ENCODE results near the gene METTL18. TPM values are rescaled to one million over a fixed set of nuclear protein-coding genes. Genes with fewer than 3 reads are reported as not detected.
A peak's percentile ranks its signal among the peaks of the same experiment; 100 is the strongest.
"Not testable (repeated sequence)": the region's sequence is repeated elsewhere in the genome, so short reads cannot be mapped to it uniquely, and the experiment has no call there.

Gene METTL18
- total RNA-seq, 2 experiments from 2014 or later = 10.6 to 11.1 TPM

- intact Hi-C loops (cut with micrococcal nuclease); CTCF ChIA-PET; H3K27ac Mint-ChIP-seq; H3K9me3 Mint-ChIP-seq; H3K4me3 Mint-ChIP-seq; H3K27me3 Mint-ChIP-seq (ENCODE audit: low read depth); DNase-seq; H3K4me1 Mint-ChIP-seq (ENCODE audit: low read depth): not testable (repeated sequence)
- peaks cover 34% of the 10 kb centered on the region for H3K36me3 Mint-ChIP-seq (ENCODE audit: low read depth)
Observed at GRCh38 chr1:169811418-169812035, 16.8 kb upstream of the METTL18 start.

- Mint-ChIP-seq H3K4me1 (ENCODE audit: low read depth) (no peaks in the 10 kb centered on the region), H3K36me3 (ENCODE audit: low read depth) (peaks cover 23% of the 10 kb centered on the region), H3K27ac (no peak overlapping the region), H3K27me3 (ENCODE audit: low read depth) (no peaks in the 10 kb centered on the region), H3K4me3 (no peak overlapping the region), H3K9me3 (no peaks in the 10 kb centered on the region)
- intact Hi-C loops (cut with micrococcal nuclease) = loop anchor here (1.0 kb wide), 3 partner anchors 98 to 343 kb away; partner anchors contain the start of gene SELL
- CTCF ChIA-PET = interaction anchor here (0.6 to 3.2 kb wide), 19 partner anchors 8 to 1621 kb away, joined by 3 to 20 read pairs (median 4); partner anchors contain the start of gene METTL18
- peak; percentile 10 for DNase-seq
Observed at GRCh38 chr1:169809370-169810095, 14.8 kb upstream of the METTL18 start.

- H3K27ac Mint-ChIP-seq = no peak overlapping the region
- intact Hi-C loops (cut with micrococcal nuclease) = no loop called here
- peaks cover 25% of the 10 kb centered on the region for H3K36me3 Mint-ChIP-seq (ENCODE audit: low read depth)
- no peaks in the 10 kb centered on the region for H3K27me3 Mint-ChIP-seq (ENCODE audit: low read depth)
- H3K9me3 Mint-ChIP-seq = no peaks in the 10 kb centered on the region
- no peak for DNase-seq
- H3K4me3 Mint-ChIP-seq = no peak overlapping the region
- peaks cover 2% of the 10 kb centered on the region for H3K4me1 Mint-ChIP-seq (ENCODE audit: low read depth)
- CTCF ChIA-PET = no interaction called here
Observed at GRCh38 chr1:169804941-169805340, 10.2 kb upstream of the METTL18 start.

GRCh38 chr1:169802888-169803287, 8.2 kb upstream of the METTL18 start:
- Mint-ChIP-seq H3K27me3 (ENCODE audit: low read depth) (no peaks in the 10 kb centered on the region), H3K27ac (no peak overlapping the region), H3K4me1 (ENCODE audit: low read depth) (peaks cover 7% of the 10 kb centered on the region), H3K36me3 (ENCODE audit: low read depth) (peaks cover 22% of the 10 kb centered on the region), H3K4me3 (no peak overlapping the region), H3K9me3 (no peaks in the 10 kb centered on the region)
- intact Hi-C loops (cut with micrococcal nuclease) = no loop called here
- CTCF ChIA-PET = interaction anchor here (0.7 to 1.4 kb wide), 3 partner anchors 8 to 322 kb away, joined by 4 to 5 read pairs (median 4); partner anchors contain the start of gene F5
- DNase-seq = no peak

- no peak for DNase-seq
- Mint-ChIP-seq H3K27me3 (ENCODE audit: low read depth) (no peaks in the 10 kb centered on the region), H3K4me1 (ENCODE audit: low read depth) (peaks cover 41% of the 10 kb centered on the region), H3K4me3 (no peak overlapping the region), H3K9me3 (no peaks in the 10 kb centered on the region), H3K36me3 (ENCODE audit: low read depth) (peaks cover 33% of the 10 kb centered on the region), H3K27ac (no peak overlapping the region)
- CTCF ChIA-PET = interaction anchor here (0.6 to 1.8 kb wide), 3 partner anchors 196 to 1747 kb away, joined by 3 to 12 read pairs (median 3); no protein-coding TSS in a partner anchor
- intact Hi-C loops (cut with micrococcal nuclease) = loop anchor here (5.0 to 10.0 kb wide), 2 partner anchors 755 to 1392 kb away; no protein-coding TSS in a partner anchor
Observed at GRCh38 chr1:169797281-169797680, 2.6 kb upstream of the METTL18 start.

GRCh38 chr1:169796274-169796810, 1.6 kb upstream of the METTL18 start:
- intact Hi-C loops (cut with micrococcal nuclease) = loop anchor here (5.0 to 10.0 kb wide), 2 partner anchors 754 to 1392 kb away; no protein-coding TSS in a partner anchor
- Mint-ChIP-seq H3K36me3 (ENCODE audit: low read depth) (peaks cover 36% of the 10 kb centered on the region), H3K4me1 (ENCODE audit: low read depth) (peaks cover 48% of the 10 kb centered on the region), H3K9me3 (no peaks in the 10 kb centered on the region), H3K4me3 (peak overlapping the region; percentile 99), H3K27me3 (ENCODE audit: low read depth) (no peaks in the 10 kb centered on the region), H3K27ac (peak overlapping the region; percentile 14)
- CTCF ChIA-PET = interaction anchor here (0.7 to 2.4 kb wide), 3 partner anchors 13 to 218 kb away, joined by 3 to 14 read pairs (median 12); no protein-coding TSS in a partner anchor
- no peak for DNase-seq

- intact Hi-C loops (cut with micrococcal nuclease) = loop anchor here (1.0 to 10.0 kb wide), 6 partner anchors 84 to 1519 kb away; partner anchors contain the start of genes FMO4, KIFAP3 and SELL
- CTCF ChIA-PET = interaction anchor here (0.7 to 2.4 kb wide), 5 partner anchors 13 to 245 kb away, joined by 3 to 14 read pairs (median 8); no protein-coding TSS in a partner anchor
- Mint-ChIP-seq H3K4me3 (peak overlapping the region; percentile 99), H3K36me3 (ENCODE audit: low read depth) (peaks cover 36% of the 10 kb centered on the region), H3K4me1 (ENCODE audit: low read depth) (peaks cover 48% of the 10 kb centered on the region), H3K27ac (peak overlapping the region; percentile 99), H3K9me3 (no peaks in the 10 kb centered on the region), H3K27me3 (ENCODE audit: low read depth) (no peaks in the 10 kb centered on the region)
- peak; percentile 30 for DNase-seq
Observed at GRCh38 chr1:169795687-169796086, 980 bp upstream of the METTL18 start.

GRCh38 chr1:169793730-169794129, 977 bp downstream of the METTL18 start:
- CTCF ChIA-PET = interaction anchor here (1.0 to 1.5 kb wide), 4 partner anchors 9 to 305 kb away, joined by 3 to 7 read pairs (median 4); partner anchors contain the start of gene F5

GRCh38 chr1:169788402-169788801, 6.3 kb downstream of the METTL18 start:
- H3K27ac Mint-ChIP-seq = no peak overlapping the region

More at GRCh38 chr1:169793730-169794129, 977 bp downstream of the METTL18 start:
- H3K9me3 Mint-ChIP-seq = no peaks in the 10 kb centered on the region
- H3K27me3 Mint-ChIP-seq (ENCODE audit: low read depth) = peaks cover 2% of the 10 kb centered on the region
- H3K4me1 Mint-ChIP-seq (ENCODE audit: low read depth) = peaks cover 47% of the 10 kb centered on the region
- no peak for DNase-seq
- peak overlapping the region; percentile 99 for H3K27ac Mint-ChIP-seq
- H3K36me3 Mint-ChIP-seq (ENCODE audit: low read depth) = peaks cover 34% of the 10 kb centered on the region
- H3K4me3 Mint-ChIP-seq = peak overlapping the region; percentile 99
- intact Hi-C loops (cut with micrococcal nuclease) = loop anchor here (1.0 to 10.0 kb wide), 7 partner anchors 101 to 1692 kb away; partner anchors contain the start of genes BLZF1, F5, GORAB and PRRC2C

GRCh38 chr1:169786974-169787373, 7.7 kb downstream of the METTL18 start:
- Mint-ChIP-seq H3K9me3 (no peaks in the 10 kb centered on the region), H3K4me1 (ENCODE audit: low read depth) (peaks cover 7% of the 10 kb centered on the region), H3K4me3 (no peak overlapping the region), H3K27me3 (ENCODE audit: low read depth) (peaks cover 27% of the 10 kb centered on the region), H3K27ac (no peak overlapping the region), H3K36me3 (ENCODE audit: low read depth) (peaks cover 4% of the 10 kb centered on the region)
- DNase-seq = no peak
- intact Hi-C loops (cut with micrococcal nuclease) = no loop called here
- CTCF ChIA-PET = no interaction called here

More at GRCh38 chr1:169788402-169788801, 6.3 kb downstream of the METTL18 start:
- Mint-ChIP-seq H3K4me1 (ENCODE audit: low read depth) (peaks cover 21% of the 10 kb centered on the region), H3K27me3 (ENCODE audit: low read depth) (peaks cover 25% of the 10 kb centered on the region), H3K9me3 (no peaks in the 10 kb centered on the region), H3K4me3 (no peak overlapping the region), H3K36me3 (ENCODE audit: low read depth) (peaks cover 17% of the 10 kb centered on the region)
- CTCF ChIA-PET = no interaction called here
- intact Hi-C loops (cut with micrococcal nuclease) = no loop called here
- DNase-seq = no peak

GRCh38 chr1:169785267-169785666, 9.4 kb downstream of the METTL18 start:
- intact Hi-C loops (cut with micrococcal nuclease) = no loop called here
- Mint-ChIP-seq H3K36me3 (ENCODE audit: low read depth) (no peaks in the 10 kb centered on the region), H3K4me1 (ENCODE audit: low read depth) (no peaks in the 10 kb centered on the region), H3K27me3 (ENCODE audit: low read depth) (peaks cover 27% of the 10 kb centered on the region), H3K9me3 (no peaks in the 10 kb centered on the region), H3K4me3 (no peak overlapping the region), H3K27ac (no peak overlapping the region)
- CTCF ChIA-PET = interaction anchor here (1.1 kb wide), 1 partner anchor 8 kb away, joined by 3 read pairs; no protein-coding TSS in a partner anchor
- DNase-seq = no peak

- H3K36me3 Mint-ChIP-seq (ENCODE audit: low read depth) = no peaks in the 10 kb centered on the region
- no peak overlapping the region for H3K4me3 Mint-ChIP-seq
- no peak for DNase-seq
- H3K27ac Mint-ChIP-seq = no peak overlapping the region
- CTCF ChIA-PET = interaction anchor here (0.6 kb wide), 1 partner anchor 1225 kb away, joined by 3 read pairs; no protein-coding TSS in a partner anchor
- peaks cover 26% of the 10 kb centered on the region for H3K27me3 Mint-ChIP-seq (ENCODE audit: low read depth)
- no peaks in the 10 kb centered on the region for H3K4me1 Mint-ChIP-seq (ENCODE audit: low read depth)
- H3K9me3 Mint-ChIP-seq = no peaks in the 10 kb centered on the region
- intact Hi-C loops (cut with micrococcal nuclease) = no loop called here
Observed at GRCh38 chr1:169784102-169784501, 10.6 kb downstream of the METTL18 start.
